ENCODE measurements around the gene PDGFA.
A peak's percentile ranks its signal among the peaks of the same experiment; 100 is the strongest.

PDGFA gene

DNA sequence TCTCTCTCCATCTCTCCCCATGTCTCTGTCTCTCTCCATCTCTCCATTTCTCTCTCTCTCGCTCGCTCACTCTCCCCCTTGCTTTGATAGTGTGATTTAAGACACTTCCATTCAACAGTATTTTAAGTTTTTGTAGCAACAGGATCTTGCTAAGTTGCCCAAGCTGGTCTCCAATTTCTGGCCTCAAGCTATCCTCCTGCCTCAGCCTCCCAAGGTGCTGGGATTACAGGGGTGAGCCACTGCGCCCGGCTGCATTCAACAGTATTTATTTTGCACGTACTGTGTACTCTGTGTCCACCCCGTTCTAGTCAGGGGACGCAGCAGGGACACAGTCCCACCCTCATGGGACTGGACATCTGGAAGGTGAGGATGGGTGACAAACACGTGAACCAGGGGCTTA is 14.4 kb upstream of the PDGFA start:
- DNase-seq = no peak

DNA sequence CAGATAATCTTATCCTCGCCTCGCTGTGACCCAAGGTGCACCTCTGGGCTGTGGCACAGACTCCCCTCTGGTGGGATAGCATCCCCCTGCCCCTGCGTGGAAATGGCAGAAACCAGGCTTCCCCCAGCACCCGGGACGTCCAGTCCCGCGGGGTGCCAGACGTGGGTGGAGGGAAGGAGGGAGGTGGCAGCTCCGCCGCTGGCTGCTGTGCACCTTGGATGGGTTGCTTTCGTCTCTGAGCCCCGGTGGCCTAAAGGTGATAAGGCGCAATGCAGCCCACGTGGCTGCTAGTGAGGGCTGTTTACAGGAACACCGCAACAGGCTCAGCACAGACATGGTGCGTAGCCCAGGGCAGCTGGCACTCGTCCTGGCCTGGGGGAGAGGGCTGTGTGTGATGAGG is 13.6 kb upstream of the PDGFA start:
- DNase-seq = no peak

DNA sequence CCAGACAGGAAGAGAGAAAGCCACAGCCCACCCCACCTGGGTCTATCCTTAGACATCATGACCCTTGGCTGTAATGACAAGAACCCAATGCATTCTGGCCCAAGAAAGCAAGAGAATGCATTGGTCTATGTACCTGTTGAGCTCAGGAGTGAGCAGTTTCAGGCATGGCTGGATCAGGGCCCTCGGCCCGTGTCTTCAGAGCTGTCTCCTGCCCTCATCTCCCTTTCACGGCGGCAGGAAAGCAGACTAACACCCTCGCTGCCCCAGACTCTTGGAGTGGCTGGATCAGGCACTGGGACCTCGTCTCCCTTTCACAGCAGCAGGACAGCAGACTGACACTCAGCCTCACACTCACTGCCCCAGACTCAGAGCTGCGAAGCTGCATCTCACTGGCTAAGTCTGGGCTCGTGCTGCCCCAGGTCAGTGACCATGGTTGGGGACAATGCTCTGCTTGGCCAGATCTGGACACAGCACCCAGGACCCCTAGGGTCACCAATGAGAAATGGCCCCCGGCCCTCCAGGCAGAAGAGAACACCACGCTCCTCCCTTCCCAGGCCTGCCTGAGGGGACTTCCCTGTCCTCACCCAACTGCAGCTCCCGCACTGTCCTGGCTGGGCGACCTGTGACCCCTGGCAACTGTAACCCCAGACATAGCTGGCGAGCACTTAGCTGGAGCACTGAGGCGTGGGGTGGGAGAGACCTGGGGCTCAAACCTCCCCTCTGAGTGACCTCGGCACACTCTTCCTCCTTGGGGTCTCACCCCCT is 12.9 kb upstream of the PDGFA start:
- no peak for DNase-seq

DNA sequence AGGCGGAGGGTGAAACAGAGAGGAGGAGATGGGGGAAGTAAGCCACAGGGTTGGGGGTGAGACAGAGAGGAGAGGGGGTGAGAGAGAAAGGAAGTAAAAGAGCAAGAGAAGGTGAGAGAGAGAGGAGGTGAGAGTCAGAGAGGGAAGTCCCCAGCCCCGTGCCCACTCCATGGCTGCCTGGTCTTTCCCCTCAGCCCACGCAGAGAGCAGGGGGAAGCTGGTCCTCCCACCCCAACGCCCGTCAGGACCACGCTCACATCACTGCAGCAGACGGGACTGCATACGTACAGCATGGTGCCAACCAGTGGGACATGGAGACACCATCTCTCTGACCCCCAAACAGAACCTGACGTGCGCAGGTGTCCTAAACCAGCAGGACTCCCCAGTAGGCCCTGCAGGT is 12.1 kb upstream of the PDGFA start:
- DNase-seq = no peak

DNA sequence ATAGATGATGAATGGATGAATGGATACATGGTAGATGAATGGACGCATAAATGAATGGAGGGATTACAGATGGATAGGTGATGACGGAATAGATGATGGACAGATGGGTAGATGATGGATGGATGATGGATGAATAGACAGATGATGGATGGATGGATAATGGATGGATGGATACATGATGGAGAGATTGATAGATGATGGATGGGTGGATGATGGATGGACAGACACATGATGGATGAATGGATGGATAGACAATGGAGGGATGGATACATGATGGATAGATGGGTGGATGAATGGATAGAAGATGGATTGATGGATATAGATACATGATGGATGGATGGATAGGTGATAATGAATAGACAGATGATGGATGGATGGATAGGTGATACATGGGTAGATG is 8.8 kb upstream of the PDGFA start:
- no peak for DNase-seq

DNA sequence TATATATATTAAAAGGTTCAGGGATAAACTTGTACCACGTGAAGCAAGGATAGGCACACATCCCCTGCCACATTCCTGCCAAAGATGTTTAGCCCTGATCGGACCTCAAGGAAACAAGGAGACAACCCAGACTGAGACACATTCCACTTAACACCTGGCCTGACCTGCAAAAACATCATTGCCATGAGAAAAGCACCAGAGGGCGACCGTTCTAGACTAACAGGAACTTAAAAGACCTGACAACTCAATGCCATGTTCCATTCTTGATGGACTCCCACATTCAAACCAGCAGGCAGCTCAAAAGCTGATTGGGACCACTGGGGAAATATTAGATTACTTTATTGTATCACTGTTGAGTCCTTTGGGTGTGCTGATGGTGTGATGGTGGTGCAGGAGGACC is 8.1 kb upstream of the PDGFA start:
- no peak for DNase-seq

DNA sequence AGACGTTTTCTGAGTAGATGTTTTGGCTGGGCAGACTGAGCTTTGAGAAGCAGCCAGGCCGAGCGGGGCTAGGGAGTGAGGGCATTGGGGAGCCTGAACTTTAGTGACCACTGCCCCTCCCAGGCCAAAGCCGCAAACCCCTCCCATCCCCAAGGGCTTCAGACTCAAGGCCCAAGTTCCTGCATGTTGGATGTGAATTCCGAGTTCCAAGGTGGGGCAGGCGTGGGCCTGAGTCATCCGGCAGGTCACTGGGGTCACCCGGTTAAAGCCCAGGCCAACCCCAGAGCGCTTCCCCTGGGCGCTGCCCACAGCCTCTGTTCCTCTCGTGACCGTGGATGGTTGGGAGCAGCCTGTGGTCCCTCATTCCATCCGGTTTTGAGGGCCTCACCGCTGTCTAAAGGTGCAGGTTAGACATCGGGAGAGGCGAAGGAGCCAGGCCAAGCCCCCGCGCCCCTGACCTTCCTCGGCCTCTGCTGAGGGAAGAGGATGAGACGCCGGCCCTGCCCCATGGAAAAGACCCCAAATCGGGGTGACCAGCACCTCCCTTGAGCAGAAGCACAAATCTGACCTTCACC is 6.9 kb upstream of the PDGFA start:
- DNase-seq = no peak

DNA sequence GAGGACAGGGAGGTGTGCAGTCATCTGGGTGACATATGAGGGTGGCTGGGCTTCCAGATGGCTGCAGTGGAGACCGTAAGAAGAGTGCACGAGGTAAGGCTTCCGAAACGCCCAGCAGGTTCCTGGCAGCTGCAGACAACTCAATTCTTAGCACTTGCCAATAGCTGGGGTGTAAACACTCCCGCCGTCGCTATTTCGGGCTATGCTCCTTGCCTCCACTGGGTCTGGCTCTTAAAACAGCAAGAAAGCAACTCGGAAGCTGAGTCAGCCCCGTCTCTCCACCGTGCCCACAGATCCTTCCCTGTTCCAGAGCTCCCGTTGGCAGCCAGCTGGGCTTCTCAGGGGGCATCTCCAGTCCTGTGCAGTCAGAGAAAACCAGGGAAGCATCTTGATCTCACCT is 6.1 kb upstream of the PDGFA start:
- DNase-seq = no peak

DNA sequence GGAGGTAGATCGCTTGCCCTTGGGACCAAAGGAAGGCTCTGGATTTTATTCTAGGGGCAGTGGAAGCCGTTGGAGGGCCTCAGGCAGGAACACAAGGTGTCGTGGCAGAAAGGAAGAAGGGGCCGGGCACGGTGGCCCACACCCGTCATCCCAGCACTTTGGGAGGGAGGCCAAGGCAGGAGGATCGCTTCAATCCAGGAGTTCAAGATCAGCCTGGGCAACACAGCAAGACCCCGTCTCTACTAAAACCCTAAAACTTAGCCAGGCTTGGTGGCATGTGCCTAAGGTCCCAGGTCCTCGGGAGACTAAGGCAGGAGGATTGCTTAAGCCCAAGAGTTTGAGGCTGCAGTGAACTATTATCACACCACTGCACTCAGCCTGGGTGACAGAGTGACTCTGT is 5.2 kb upstream of the PDGFA start:
- DNase-seq = no peak

DNA sequence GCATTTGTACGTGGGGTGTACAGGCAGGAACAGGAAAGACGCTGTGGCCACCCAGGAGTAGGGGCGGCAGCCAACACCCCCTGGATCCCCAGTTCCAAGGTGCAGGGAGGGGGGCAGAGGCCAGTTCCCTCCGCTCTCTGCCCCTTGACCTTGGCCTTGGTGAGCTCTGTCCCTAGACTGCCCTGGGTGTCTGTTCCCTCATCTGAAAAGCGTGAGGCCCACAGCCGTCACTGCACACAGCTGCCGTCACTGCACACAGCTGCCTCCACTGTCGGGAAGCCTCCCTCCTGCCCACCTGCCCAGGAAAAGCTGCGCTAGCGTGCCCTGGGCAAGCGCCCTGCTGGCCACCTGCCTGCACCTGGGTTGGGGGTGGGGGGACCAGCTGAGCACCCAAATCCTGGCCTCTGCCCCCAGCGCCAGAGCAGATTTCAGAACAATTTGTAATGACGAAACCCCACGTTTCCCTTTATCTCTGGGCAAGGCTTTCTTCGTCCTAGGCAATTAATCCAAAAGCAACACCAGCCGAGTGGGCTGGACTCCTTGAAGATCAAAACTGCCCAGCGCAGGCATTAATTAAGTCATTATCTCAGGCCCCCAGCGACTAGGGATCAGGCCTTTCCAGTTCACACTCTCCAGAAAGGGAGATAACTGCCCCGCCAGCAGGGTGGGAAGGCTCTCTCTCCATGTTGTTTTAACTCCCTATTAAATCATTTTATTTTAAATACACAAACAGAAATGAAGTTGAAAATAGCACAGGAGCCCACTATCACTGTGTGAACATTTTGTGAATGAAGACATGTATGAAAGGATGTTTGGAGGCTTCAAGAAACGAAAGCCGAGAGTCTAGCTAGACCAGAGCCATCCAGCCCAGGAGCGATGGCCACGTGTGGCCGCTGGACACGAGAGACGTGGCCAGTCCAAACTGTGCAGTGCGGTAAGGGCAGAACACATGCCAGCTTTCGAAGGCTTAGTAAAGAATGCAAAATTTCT is 4.0 kb upstream of the PDGFA start:
- no peak for DNase-seq

DNA sequence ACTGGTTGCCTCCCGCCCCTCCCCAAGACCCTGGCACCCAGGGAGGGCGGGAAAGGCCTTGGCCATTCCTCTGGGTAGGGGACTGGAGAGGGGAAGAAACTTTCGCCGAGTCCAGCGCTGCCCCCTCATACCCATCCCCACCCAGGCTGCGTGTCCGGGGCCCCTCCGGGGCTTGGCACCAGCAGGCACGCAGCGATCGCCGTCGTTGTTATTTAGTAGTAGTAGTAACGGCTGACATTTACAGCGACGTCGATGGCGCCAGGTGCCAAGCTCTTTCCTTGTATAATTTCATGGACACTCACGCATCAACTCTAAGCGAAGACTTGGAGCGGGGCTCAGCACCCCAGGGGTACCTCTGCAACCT is 3.3 kb upstream of the PDGFA start:
- DNase-seq = no peak

DNA sequence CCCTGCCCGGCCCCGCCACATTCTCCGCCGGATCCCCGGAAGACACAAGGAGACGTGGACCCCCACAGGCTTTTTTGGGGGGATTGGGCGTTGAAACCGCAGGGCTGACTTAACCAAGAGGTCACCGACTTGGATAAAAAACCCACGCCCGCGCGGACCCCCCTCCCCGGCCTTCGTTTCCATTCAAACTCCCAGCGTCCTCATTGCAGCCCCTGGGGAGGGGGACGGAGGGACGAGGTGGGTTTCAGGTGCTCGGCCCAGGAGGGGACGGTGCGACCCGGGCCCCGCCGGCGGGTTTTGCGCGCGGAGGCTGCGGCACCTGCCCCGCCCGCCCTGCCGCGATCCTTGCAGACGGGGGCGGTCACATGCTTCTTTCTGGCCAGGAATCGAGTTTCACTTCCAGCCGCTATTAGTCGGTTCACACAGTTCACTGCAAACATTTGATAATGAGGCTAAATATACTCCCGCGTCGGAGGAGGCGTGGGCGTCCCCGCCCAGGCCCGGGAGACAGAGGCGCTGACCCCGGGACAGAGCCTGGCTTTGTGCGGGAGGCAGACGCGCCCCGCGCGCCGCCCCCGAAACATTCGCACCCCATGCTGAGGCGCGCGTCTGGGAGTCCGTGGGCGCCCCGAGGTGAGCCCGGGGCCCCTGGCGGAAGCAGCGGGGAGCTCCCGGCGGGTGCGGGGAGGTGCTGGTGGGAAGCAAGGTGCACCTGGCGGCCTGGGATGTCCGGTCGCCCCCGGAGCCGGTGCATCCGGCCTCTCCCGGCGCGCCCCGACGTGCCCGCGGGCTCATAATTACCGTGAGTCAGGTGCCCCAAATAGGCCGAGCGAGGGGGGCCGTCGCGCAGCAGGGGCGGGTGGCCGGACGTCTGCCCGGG is 2.7 kb upstream of the PDGFA start:
- peak; percentile 72 for DNase-seq

DNA sequence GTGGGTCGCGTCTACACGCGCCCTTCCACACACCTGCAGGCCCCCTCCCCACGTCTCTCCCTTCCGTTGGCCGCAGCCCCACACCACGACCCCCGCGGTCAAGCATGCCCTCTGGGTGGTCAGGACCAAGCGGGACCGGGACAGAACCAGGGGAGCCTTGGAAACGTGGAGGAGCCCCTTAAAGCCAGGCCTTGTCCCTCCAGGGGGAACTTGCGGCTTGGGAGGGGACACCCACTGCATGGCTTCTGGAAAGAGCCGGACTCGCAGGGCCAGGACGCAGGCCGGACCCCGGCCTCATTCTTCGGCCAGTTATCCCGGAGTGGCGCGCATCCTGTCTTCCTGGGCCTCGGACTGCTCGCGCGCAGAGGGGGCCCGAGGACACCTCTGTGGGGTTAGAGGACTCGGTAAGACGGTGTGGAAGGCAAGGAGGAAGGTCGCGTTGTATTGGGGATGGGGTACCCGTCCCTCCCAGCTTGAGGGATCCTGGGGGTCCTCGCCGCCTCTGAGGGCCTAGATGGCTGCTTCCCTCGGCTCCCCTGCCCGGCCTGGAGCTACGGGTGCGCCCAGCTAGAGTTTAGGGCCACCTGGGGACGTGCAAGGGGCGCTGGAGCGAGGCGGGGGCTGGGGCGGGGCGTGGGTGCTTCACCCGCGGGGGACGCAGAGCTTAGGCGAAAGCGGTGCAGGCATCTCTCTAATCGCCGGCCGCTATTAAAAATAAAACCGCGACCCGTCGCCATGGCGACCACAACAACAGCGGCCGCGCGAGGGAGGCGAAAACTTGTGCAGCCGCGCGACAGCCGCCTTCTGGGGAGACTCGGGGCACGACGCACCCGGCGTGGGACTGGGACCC is 1.8 kb upstream of the PDGFA start:
- DNase-seq = no peak

DNA sequence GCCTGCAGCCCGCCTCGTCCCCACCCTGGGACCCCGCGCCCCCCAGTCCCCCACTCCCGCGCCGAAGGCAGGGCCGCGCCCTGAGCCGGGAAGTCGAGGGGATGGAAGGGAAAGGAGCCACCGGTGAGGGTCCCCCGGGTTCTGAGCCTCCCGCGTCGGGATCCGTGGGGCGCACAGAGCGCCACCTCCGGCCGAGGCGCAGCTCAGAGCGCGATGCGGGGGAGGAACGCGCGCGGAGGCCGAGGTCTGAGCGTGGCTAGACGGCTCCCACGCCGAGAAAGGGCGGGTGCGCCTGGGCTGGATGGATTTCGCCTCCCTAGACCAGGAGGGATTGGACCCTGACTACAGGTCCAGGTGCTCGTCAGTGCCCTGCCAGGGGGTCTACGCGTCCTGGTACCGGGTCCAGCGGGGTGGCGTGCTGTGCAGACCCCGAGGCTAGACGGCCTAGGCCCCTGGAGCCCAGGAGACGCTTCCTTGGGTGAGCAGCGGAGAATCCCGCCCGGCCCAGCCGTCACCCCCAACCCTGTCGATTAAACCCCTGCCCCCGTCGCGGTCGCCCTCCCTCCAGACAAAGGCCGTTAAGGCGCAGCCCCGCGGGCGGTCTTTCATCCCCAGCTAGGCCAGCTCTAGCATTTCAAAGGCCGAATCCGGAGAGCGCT is 986 bp upstream of the PDGFA start:
- DNase-seq = no peak

DNA sequence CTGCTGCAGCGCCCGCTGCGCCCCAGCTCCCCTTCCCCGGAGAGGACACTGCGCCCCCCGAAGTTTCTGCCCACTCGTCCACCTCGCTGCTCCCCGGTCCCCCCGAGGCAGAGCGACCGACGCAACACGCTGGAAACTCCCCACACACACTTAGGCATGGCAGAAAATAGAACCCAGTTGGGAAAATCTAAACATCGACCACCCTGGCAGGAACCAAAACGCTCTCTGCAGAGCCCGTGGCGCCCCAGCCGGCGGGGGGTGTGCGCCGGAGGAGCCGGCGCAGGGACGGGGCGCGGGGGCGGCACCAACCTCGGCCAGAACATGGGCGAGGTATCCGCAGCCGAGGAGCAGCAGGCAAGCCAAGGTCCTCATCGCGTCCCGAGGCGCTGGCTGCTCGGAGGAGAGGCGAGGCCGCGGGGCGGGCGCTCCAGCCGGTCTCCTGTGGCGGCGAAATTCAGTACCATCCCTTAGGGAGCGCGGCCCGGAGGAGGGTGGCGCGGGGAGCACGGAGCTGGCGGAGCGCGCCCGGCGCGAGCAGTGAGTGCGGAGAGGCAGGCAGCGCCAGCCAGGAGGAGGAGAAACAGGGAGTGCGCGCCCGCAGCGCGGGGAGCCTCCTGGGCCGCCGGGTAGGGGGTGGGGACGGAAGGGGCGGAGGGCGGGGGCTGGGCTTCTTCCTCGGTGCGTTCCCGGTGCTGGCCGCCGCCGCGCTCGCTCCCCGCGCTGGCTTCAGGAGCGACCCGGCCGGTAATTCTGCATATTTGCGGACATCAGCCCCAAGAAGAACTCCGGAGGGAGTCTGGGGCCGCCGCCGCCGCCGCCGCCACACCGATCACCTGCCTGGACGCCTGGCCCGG is 789 bp downstream of the PDGFA start:
- DNase-seq = peak; percentile 73

DNA sequence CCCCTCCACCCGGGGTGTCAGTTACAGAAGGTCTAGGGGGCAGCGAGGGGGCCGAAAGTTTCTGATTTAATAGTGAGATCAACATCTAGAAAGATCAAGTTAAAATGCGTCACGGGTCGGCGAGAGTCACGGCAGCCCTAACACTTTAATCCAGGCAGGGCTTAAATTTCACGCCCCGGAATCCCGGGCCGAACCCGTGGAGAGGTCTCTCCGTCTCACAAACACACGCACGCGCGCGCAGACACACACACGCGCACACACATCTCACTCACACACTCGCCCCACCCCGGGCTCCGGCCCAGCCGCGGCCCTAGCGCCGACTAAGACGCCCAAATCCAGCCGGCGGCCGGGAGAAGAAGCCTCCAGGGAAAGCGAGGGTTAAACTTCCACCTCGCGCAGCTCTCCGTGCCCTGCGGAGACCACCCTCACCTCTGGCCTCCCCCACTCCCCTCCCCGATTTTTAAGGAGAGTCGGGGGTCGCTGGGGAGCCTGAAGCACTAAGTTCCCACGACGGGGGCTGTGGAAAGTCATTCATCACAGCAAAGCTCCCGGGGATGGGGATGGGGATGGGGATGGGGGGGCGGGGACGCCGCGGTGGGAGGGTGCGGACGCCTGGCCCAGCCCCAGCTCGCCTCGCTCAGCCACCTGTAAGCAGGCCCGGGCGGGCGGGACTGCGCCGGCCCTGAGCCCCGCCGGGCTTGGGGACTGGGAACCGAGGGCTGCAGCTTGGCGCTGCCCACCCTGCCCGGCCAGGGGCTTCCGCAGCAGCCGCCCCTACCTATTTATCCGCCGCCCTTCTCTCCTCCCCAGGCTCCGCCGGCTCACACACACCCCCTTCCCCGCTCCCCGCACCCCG is 1.6 kb downstream of the PDGFA start:
- peak; percentile 67 for DNase-seq

DNA sequence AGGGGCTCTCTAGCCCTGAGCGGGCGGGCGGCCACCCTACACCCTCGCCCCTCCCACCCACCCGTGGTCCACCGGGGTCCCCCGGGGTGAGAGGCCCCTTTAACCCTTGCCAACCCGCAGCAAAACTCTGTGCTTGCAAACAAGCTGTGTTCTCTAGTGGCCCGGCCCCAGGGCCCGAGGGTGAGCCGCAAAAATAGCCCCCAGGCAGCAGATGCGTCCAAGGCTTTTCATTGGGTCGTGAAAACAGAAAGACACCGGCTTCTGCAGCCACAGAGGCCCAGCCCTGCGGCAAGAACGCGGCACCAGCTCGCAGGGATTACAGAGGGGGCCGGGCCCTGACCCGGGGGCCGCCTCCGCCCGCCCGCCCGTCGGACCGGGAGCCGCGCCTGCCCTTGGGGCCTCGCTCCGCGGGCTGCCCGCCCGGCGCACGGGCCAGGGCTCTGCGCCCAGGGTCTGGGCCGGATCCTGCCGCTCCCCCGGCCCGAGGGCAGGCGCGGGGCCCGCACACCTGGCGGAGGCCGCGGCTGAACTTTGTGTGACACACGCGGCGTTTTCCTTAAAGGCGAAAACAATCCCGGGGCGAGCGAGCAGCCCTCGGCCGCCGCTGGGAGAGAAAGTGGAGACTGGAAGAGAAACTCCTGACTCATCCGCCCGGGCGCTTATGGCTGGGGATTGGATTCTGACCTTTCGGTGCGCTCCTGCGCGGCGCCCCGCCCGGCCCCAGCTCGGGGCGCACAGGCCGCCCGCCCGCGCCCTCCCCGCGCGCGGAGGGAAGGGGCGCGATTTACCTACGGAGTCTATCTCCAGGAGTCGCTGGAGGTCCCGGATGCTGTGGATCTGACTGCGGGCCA is 2.8 kb downstream of the PDGFA start:
- DNase-seq = no peak

DNA sequence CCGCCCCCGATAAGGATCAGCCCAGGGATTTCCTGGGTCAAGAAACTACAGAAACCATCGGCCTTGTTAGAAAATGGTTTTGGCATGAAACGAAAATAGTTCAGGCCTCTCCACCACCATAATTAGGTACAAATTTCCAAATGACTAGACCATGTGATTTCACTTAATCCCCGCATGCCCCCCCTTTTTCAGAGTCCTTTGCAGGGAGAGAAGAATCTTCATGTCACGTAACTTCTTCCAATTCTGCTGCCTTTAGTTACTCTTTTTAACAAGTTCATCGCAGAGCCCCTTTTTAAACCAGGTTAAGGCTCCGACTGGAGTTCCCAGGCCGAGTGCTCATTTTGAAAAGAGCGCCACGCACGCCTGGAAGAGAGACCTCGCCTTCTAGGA is 3.4 kb downstream of the PDGFA start:
- no peak for DNase-seq

All from activated effector memory CD4-positive, alpha-beta T cell treated with anti-CD3 and anti-CD28 coated beads, Interleukin-2, amount 50 U/mL, for 16 hours (primary cell).